ENCODE measurements around the gene CD37. TPM values are rescaled to one million over a fixed set of nuclear protein-coding genes. Genes with fewer than 3 reads are reported as not detected.
"Not testable (repeated sequence)": the region's sequence is repeated elsewhere in the genome, so short reads cannot be mapped to it uniquely, and the experiment has no call there.

The CD37 gene
- total and polyA plus RNA-seq, 9 donors = 1.5 to 21.5 (median 5.4) TPM

DNA sequence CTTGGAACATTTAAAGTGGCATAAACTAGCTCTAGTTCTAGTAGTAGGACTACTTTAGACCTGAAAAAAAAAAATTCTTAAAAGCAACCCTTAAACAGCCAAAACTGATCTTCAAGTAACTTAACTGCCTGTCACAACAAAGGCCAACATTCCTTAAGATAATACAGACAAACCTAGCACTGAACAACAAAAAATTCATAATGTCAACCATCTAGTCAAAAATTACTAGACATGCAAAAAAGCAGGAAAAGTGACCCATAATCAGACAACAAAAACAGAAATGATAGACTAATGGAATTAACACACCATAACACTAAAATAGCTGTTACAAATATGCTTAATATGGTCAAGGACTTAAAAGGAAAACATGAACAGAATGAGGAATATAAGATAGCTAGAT is 16.9 kb upstream of the CD37 start:
- no peak overlapping the region for H3K4me3 ChIP-seq
- intact Hi-C loops (cut with DNase I) = no loop called here
- TF ChIP-seq POLR2A (IDR thresholded peaks at IDR 0.05) (no peak), EP300 (IDR thresholded peaks at IDR 0.05) (no peak)
- TF ChIP-seq, protein P1, sequence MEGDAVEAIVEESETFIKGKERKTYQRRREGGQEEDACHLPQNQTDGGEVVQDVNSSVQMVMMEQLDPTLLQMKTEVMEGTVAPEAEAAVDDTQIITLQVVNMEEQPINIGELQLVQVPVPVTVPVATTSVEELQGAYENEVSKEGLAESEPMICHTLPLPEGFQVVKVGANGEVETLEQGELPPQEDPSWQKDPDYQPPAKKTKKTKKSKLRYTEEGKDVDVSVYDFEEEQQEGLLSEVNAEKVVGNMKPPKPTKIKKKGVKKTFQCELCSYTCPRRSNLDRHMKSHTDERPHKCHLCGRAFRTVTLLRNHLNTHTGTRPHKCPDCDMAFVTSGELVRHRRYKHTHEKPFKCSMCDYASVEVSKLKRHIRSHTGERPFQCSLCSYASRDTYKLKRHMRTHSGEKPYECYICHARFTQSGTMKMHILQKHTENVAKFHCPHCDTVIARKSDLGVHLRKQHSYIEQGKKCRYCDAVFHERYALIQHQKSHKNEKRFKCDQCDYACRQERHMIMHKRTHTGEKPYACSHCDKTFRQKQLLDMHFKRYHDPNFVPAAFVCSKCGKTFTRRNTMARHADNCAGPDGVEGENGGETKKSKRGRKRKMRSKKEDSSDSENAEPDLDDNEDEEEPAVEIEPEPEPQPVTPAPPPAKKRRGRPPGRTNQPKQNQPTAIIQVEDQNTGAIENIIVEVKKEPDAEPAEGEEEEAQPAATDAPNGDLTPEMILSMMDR (IDR thresholded peaks at IDR 0.05) = no peak

DNA sequence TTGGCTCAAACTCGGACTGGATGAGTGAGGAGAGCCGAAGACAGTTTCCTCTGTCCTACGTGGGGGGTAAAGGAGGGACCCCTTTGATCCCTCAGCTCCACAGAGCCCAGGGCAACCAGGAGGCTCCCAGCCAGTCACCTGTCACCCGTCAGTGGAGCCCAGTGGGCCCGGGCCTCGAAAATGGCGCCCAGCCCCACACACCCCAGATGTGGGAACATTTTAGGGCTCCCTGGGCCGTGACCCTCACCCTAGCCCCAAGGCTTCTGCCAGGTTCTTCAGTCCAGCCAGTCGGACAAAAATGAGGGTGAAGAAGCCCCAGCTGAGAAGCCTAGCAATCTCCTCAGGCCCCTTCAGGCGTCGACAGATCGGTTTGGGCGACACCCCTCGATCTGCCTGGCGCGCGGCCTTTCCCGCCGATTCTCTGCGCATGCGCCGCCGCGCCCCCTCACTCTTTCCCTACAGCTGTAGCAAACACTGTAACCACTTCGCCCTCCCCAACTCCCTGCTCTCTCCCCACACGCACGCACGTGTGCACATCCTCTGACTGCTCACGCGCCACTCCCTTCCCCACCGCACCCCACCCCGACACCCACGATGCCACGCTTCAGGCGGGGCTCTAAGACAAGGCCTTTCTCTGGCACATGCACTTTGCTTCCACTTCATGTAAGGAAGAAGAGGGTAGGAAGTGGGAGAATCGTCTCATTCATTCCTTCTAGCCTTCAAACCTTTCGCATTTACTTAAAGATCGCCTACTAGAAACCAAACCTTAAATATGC is 10.2 kb upstream of the CD37 start, which contains the start of gene SLC6A16:
SLC6A16 (minus strand) TSS at position 391 of the 776 bp plus-strand sequence. CDS start 13,844 bp downstream, outside the sequence.
- H3K27me3 ChIP-seq = no peaks in the 10 kb centered on the region
- no peak for DNase-seq
- no peaks in the 10 kb centered on the region for H3K4me1 ChIP-seq (ENCODE audit: insufficient read depth)
- intact Hi-C loops (cut with DNase I) = no loop called here
- no peak within 1 kb of the TSS for H3K4me3 ChIP-seq
- 93 to 94% (median 94%) methylated on average over 38 of the region's 38 CpGs for WGBS, 3 donors
- no peak for TF ChIP-seq EP300 (IDR thresholded peaks at IDR 0.05)
- TF ChIP-seq, protein P1 (IDR thresholded peaks at IDR 0.05) = no peak
- no peak for TF ChIP-seq POLR2A (IDR thresholded peaks at IDR 0.05)
- H3K27ac ChIP-seq = no peak within 1 kb of the TSS
- H3K9me3 ChIP-seq = no peaks in the 10 kb centered on the region
- H3K36me3 ChIP-seq = no peaks in the 10 kb centered on the region

More for the DNA sequence above, 16.9 kb upstream of the CD37 start:
- no peak for DNase-seq
- no peak overlapping the region for H3K27ac ChIP-seq
- no peaks in the 10 kb centered on the region for H3K9me3 ChIP-seq
- H3K4me1 ChIP-seq (ENCODE audit: insufficient read depth) = no peaks in the 10 kb centered on the region
- H3K27me3 ChIP-seq = no peaks in the 10 kb centered on the region
- H3K36me3 ChIP-seq = no peaks in the 10 kb centered on the region

DNA sequence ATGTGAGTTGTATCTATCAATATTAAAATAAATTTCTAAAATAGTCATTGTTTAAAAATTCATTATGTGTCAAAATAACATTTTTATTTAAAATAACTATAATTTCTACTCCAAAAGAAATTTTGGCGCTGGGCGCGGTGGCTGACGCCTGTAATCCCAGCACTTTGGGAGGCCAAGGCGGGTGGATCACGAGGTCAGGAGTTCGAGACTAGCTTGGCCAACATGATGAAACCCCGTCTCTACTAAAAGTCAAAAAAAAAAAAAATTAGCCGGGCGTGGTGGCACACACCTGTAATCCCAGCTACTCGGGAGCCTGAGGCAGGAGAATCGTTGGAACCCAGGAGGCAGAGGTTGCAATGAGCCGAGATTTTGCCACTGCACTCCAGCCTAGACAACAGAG is 9.4 kb upstream of the CD37 start:
- H3K27ac ChIP-seq; H3K27me3 ChIP-seq; H3K4me3 ChIP-seq; H3K9me3 ChIP-seq; DNase-seq; H3K4me1 ChIP-seq (ENCODE audit: insufficient read depth); H3K36me3 ChIP-seq; intact Hi-C loops (cut with DNase I): not testable (repeated sequence)
- 87 to 93% (median 90%) methylated on average over 13 of the region's 13 CpGs for WGBS, 3 donors

DNA sequence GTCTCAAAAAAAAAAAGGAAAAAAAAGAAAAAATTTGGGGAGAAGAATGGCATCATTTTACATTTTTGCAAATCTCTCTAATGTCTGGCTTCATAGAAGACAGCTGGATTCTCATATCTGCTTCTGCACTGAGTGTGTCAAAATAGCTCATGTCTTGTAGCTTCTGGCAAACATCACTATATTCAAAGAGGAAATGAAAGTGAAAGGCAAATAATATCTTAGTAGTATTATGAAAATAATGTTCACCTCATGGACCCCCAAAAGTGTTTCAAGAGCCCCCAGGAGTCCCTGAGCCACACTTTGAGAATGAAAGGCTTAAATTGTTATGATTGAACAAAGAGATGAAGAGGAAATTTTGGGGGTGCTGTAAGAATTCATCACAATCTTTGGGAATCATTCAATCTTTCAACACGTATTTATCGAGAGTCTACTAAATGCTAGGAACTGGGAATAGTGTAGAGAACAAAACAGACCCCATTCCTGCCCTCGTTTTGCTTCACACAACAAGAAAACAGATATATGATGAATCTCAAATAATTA is 9.0 kb upstream of the CD37 start:
- DNase-seq = no peak
- Histone ChIP-seq H3K9me3 (no peaks in the 10 kb centered on the region), H3K27ac (no peak overlapping the region), H3K4me1 (ENCODE audit: insufficient read depth) (no peaks in the 10 kb centered on the region), H3K4me3 (no peak overlapping the region), H3K27me3 (no peaks in the 10 kb centered on the region), H3K36me3 (no peaks in the 10 kb centered on the region)
- intact Hi-C loops (cut with DNase I) = no loop called here
- WGBS, 3 donors = 36 to 79% (median 44%) methylated on average over 3 of the region's 3 CpGs
- TF ChIP-seq, protein P1 (IDR thresholded peaks at IDR 0.05) = no peak
- TF ChIP-seq POLR2A (IDR thresholded peaks at IDR 0.05) (no peak), EP300 (IDR thresholded peaks at IDR 0.05) (no peak)

Measured in ovary (tissue), 9 donors.